ENCODE measurements around the gene CLDN16. TPM values are rescaled to one million over a fixed set of nuclear protein-coding genes. Genes with fewer than 3 reads are reported as not detected.

Gene CLDN16
- total RNA-seq, 1 donor from 2014 or later: not detected

GRCh38 chr3:190442240-190442639 is 54.3 kb downstream of the CLDN16 start:
- Mint-ChIP-seq H3K9me3 (ENCODE audit: unreplicated experiment) (no peaks in the 10 kb centered on the region), H3K27me3 (ENCODE audit: unreplicated experiment) (no peaks in the 10 kb centered on the region), H3K36me3 (ENCODE audit: unreplicated experiment) (no peaks in the 10 kb centered on the region), H3K4me3 (ENCODE audit: unreplicated experiment) (no peak overlapping the region), H3K4me1 (ENCODE audit: low read depth, unreplicated experiment) (no peaks in the 10 kb centered on the region), H3K27ac (ENCODE audit: unreplicated experiment) (no peak overlapping the region)
- no peak for DNase-seq
- no peak for TF ChIP-seq CTCF (IDR thresholded peaks at IDR 0.05; ENCODE audit: partially characterized antibody, unreplicated experiment)

- no peak for DNase-seq
- H3K4me1 Mint-ChIP-seq (ENCODE audit: low read depth, unreplicated experiment): no peaks in the 10 kb centered on the region
- no peaks in the 10 kb centered on the region for H3K36me3 Mint-ChIP-seq (ENCODE audit: unreplicated experiment)
- no peaks in the 10 kb centered on the region for H3K27me3 Mint-ChIP-seq (ENCODE audit: unreplicated experiment)
- H3K4me3 Mint-ChIP-seq (ENCODE audit: unreplicated experiment): no peak overlapping the region
- H3K9me3 Mint-ChIP-seq (ENCODE audit: unreplicated experiment): no peaks in the 10 kb centered on the region
- H3K27ac Mint-ChIP-seq (ENCODE audit: unreplicated experiment): no peak overlapping the region
- no peak for TF ChIP-seq CTCF (IDR thresholded peaks at IDR 0.05; ENCODE audit: partially characterized antibody, unreplicated experiment)
Measured at GRCh38 chr3:190443257-190443656, 55.3 kb downstream of the CLDN16 start.

- Mint-ChIP-seq H3K4me1 (ENCODE audit: low read depth, unreplicated experiment) (no peaks in the 10 kb centered on the region), H3K9me3 (ENCODE audit: unreplicated experiment) (no peaks in the 10 kb centered on the region), H3K27me3 (ENCODE audit: unreplicated experiment) (no peaks in the 10 kb centered on the region), H3K4me3 (ENCODE audit: unreplicated experiment) (no peak overlapping the region), H3K36me3 (ENCODE audit: unreplicated experiment) (no peaks in the 10 kb centered on the region), H3K27ac (ENCODE audit: unreplicated experiment) (no peak overlapping the region)
- TF ChIP-seq CTCF (IDR thresholded peaks at IDR 0.05; ENCODE audit: partially characterized antibody, unreplicated experiment): no peak
- no peak for DNase-seq
Measured at GRCh38 chr3:190444006-190444405, 56.0 kb downstream of the CLDN16 start.

GRCh38 chr3:190444576-190445145 is 56.7 kb downstream of the CLDN16 start:
- Mint-ChIP-seq H3K9me3 (ENCODE audit: unreplicated experiment) (no peaks in the 10 kb centered on the region), H3K27me3 (ENCODE audit: unreplicated experiment) (no peaks in the 10 kb centered on the region), H3K4me1 (ENCODE audit: low read depth, unreplicated experiment) (no peaks in the 10 kb centered on the region), H3K27ac (ENCODE audit: unreplicated experiment) (no peak overlapping the region), H3K36me3 (ENCODE audit: unreplicated experiment) (no peaks in the 10 kb centered on the region), H3K4me3 (ENCODE audit: unreplicated experiment) (no peak overlapping the region)
- TF ChIP-seq CTCF (IDR thresholded peaks at IDR 0.05; ENCODE audit: partially characterized antibody, unreplicated experiment): no peak
- no peak for DNase-seq

- no peaks in the 10 kb centered on the region for H3K9me3 Mint-ChIP-seq (ENCODE audit: unreplicated experiment)
- TF ChIP-seq CTCF (IDR thresholded peaks at IDR 0.05; ENCODE audit: partially characterized antibody, unreplicated experiment): no peak
- H3K4me3 Mint-ChIP-seq (ENCODE audit: unreplicated experiment): no peak overlapping the region
- no peak for DNase-seq
- no peaks in the 10 kb centered on the region for H3K4me1 Mint-ChIP-seq (ENCODE audit: low read depth, unreplicated experiment)
- no peaks in the 10 kb centered on the region for H3K36me3 Mint-ChIP-seq (ENCODE audit: unreplicated experiment)
- H3K27ac Mint-ChIP-seq (ENCODE audit: unreplicated experiment): no peak overlapping the region
- no peaks in the 10 kb centered on the region for H3K27me3 Mint-ChIP-seq (ENCODE audit: unreplicated experiment)
Measured at GRCh38 chr3:190446573-190447279, 58.8 kb downstream of the CLDN16 start.
